Measurements from ENCODE around the gene WDR86. TPM values are rescaled to one million over a fixed set of nuclear protein-coding genes. Genes with fewer than 3 reads are reported as not detected.

The WDR86 gene
- total RNA-seq, 6 experiments from 2014 or later = 0.31 to 0.74 (median 0.44) TPM; not detected in 1

DNA sequence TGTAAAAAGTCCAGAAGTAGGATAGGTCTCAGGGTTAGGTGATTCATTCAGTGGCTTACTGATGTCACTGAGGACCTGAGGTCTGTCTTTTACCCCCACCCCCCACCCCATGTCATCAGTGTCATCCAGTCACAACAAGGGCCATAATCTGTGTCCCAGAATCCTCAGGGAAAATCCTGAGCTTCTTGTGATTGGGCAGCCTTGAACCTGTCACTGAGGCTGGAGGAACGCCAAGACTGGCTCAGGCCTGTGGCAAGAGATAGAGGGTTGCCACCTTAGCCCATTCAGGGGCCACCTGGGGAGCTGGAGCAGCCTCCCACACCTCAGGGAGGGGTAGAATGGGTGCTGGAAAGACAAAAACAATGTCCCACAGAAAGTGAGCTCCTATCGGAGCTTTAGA is 38.6 kb downstream of the WDR86 start:
- no peaks in the 10 kb centered on the region for H3K27me3 ChIP-seq
- ATAC-seq (no peak), DNase-seq (peak in 1 of 3 donors; percentile 49)
- H3K36me3 ChIP-seq = peaks cover 0 to 45% (median 17%) of the 10 kb centered on the region in 4 donors
- no peak overlapping the region for H3K4me3 ChIP-seq
- 95% methylated on average over 2 of the region's 2 CpGs for WGBS (ENCODE audit: insufficient coverage, low coverage, low lambda C conversion rate, missing lambda C conversion rate)
- H3K27ac ChIP-seq = no peak overlapping the region
- H3K9me3 ChIP-seq = no peaks in the 10 kb centered on the region
- intact Hi-C loops (cut with DNase I) = loop anchor here (5.0 kb wide), 2 partner anchors 76 to 81 kb away; no protein-coding TSS in a partner anchor
- TF ChIP-seq, protein P1, sequence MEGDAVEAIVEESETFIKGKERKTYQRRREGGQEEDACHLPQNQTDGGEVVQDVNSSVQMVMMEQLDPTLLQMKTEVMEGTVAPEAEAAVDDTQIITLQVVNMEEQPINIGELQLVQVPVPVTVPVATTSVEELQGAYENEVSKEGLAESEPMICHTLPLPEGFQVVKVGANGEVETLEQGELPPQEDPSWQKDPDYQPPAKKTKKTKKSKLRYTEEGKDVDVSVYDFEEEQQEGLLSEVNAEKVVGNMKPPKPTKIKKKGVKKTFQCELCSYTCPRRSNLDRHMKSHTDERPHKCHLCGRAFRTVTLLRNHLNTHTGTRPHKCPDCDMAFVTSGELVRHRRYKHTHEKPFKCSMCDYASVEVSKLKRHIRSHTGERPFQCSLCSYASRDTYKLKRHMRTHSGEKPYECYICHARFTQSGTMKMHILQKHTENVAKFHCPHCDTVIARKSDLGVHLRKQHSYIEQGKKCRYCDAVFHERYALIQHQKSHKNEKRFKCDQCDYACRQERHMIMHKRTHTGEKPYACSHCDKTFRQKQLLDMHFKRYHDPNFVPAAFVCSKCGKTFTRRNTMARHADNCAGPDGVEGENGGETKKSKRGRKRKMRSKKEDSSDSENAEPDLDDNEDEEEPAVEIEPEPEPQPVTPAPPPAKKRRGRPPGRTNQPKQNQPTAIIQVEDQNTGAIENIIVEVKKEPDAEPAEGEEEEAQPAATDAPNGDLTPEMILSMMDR (IDR thresholded peaks at IDR 0.05) = no peak
- TF ChIP-seq POLR2A (IDR thresholded peaks at IDR 0.05) = no peak
- H3K4me1 ChIP-seq = peaks cover 0 to 4% (median 0%) of the 10 kb centered on the region in 4 donors

DNA sequence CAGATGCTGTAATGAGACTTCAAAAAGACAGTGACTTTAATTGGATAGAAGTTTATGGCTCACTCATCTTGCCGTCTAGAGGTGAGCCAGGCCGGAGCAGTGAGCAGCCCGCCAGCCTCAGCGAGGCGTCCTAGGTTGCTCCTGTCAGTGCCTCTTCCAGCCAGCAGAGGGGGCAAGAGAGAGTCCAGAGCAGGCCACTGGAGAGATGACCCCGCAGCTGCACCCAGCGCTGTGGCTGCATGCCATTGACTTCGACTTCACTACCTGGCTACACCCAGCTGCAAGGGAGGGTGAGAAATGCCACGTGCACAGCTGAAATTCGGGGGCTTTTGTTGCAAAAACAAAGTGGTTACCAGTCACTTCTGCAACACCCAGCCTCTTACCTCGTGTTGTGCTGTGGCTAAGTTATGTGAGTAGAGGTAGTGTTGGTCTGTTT is 41.7 kb downstream of the WDR86 start:
- H3K4me1 ChIP-seq = peaks cover 0 to 11% (median 0%) of the 10 kb centered on the region in 4 donors
- no peak overlapping the region for H3K27ac ChIP-seq
- no peaks in the 10 kb centered on the region for H3K9me3 ChIP-seq
- WGBS (ENCODE audit: insufficient coverage, low coverage, low lambda C conversion rate, missing lambda C conversion rate) = 11% methylated on average over 6 of the region's 11 CpGs
- TF ChIP-seq POLR2A (IDR thresholded peaks at IDR 0.05) = no peak
- TF ChIP-seq, protein P1 (IDR thresholded peaks at IDR 0.05) = peak; percentile 95 to 98 (median 97)
- DNase-seq (peak; percentile 87 to 91 (median 90)), ATAC-seq (peak; percentile 99 to 100 (median 100))
- intact Hi-C loops (cut with DNase I) = no loop called here
- no peak overlapping the region for H3K4me3 ChIP-seq
- H3K27me3 ChIP-seq = no peaks in the 10 kb centered on the region
- peaks cover 0 to 23% (median 9%) of the 10 kb centered on the region in 4 donors for H3K36me3 ChIP-seq

DNA sequence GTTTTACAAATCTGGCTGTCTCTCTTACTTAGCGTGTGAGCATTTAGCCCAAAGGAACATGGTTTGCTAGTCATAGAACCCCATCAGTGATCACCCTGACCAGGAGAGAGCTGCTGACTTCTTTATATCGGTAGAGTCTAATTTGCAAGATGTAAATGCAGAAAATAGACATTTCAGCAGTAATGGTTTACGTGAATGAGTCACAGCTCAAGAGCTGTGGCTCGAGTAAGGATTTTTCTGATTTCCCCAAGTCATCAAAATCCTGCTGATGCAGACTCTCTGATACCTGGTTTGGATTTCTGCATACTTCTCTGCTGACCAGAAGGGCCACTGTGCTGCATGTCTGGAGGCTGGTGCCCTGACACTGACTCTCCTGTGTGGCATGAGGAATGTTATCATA is 42.6 kb downstream of the WDR86 start:
- peaks cover 0 to 11% (median 0%) of the 10 kb centered on the region in 4 donors for H3K4me1 ChIP-seq
- 79% methylated on average over 4 of the region's 4 CpGs for WGBS (ENCODE audit: insufficient coverage, low coverage, low lambda C conversion rate, missing lambda C conversion rate)
- intact Hi-C loops (cut with DNase I) = no loop called here

DNA sequence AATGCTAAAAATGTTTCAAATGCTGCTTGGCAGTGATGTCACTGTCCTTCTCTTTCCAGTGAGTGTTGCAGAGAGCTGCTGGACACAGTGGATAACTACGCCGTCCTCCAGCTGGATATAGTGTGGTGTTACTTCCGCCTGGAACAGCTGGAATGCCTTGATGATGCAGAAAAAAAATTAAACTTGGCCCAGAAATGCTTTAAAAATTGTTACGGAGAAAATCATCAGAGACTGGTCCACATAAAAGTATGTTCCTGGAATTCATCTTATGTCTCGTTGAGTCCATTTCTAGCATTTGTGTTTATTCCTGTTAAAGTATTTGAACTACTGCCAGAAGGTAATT is 43.0 kb downstream of the WDR86 start:
- Histone ChIP-seq H3K27me3 (no peaks in the 10 kb centered on the region), H3K4me1 (peaks cover 0 to 11% (median 0%) of the 10 kb centered on the region in 4 donors), H3K9me3 (no peaks in the 10 kb centered on the region), H3K4me3 (no peak overlapping the region), H3K36me3 (peaks cover 0 to 24% (median 14%) of the 10 kb centered on the region in 4 donors), H3K27ac (no peak overlapping the region)
- 72% methylated on average over 5 of the region's 5 CpGs for WGBS (ENCODE audit: insufficient coverage, low coverage, low lambda C conversion rate, missing lambda C conversion rate)
- TF ChIP-seq POLR2A (IDR thresholded peaks at IDR 0.05) = no peak
- TF ChIP-seq, protein P1 (IDR thresholded peaks at IDR 0.05) = no peak
- DNase-seq (no peak), ATAC-seq (no peak)
- intact Hi-C loops (cut with DNase I) = no loop called here

More for the DNA sequence above, 42.6 kb downstream of the WDR86 start:
- DNase-seq (no peak), ATAC-seq (no peak)
- H3K4me3 ChIP-seq = no peak overlapping the region
- no peaks in the 10 kb centered on the region for H3K27me3 ChIP-seq
- H3K27ac ChIP-seq = no peak overlapping the region
- TF ChIP-seq POLR2A (IDR thresholded peaks at IDR 0.05) = no peak
- TF ChIP-seq, protein P1 (IDR thresholded peaks at IDR 0.05) = no peak
- H3K36me3 ChIP-seq = peaks cover 0 to 20% (median 12%) of the 10 kb centered on the region in 4 donors
- no peaks in the 10 kb centered on the region for H3K9me3 ChIP-seq
